GM12878 (cell line): ENCODE results near the gene SP1.

Source experiments
- BMI1 ChIP-seq: fragments of 450-650 bp; IDR thresholded peaks from 2 replicates; pipeline ENCODE4 v1.6.1; 2016; ENCODE audit warnings: mild to moderate bottlenecking, moderate library complexity, borderline replicate concordance
- CREB1 ChIP-seq: IDR thresholded peaks from 2 replicates; pipeline ENCODE4 v1.6.1; 2012; ENCODE audit warnings: low read depth, mild to moderate bottlenecking, inconsistent platforms
- NFYA ChIP-seq: IDR thresholded peaks from 2 replicates; pipeline ENCODE4 v1.6.1; 2011; ENCODE audit warnings: low read depth, mild to moderate bottlenecking, low read length, improper control_type of control experiment, borderline replicate concordance
- POLR2AphosphoS5 ChIP-seq: IDR thresholded peaks from 2 replicates; pipeline ENCODE4 v1.6.1; 2011; ENCODE audit warnings: mild to moderate bottlenecking, low read length, inconsistent platforms
- RAD21 ChIP-seq: IDR thresholded peaks from 2 replicates; pipeline ENCODE4 v1.6.1; 2011; ENCODE audit warnings: mild to moderate bottlenecking, low read depth, low read length, moderate library complexity; ENCODE audit not compliant: insufficient read depth
- RELA ChIP-seq: fragments of 450-650 bp; IDR thresholded peaks from 2 replicates; pipeline ENCODE4 v1.8.0; 2014; ENCODE audit warnings: borderline replicate concordance; ENCODE audit not compliant: partially characterized antibody
- RFX5 ChIP-seq: IDR thresholded peaks from 2 replicates; pipeline ENCODE4 v1.6.1; 2011; ENCODE audit warnings: low read depth, low read length, improper control_type of control experiment
- TCF12 ChIP-seq: IDR thresholded peaks from 2 replicates; pipeline ENCODE4 v1.6.1; 2011; ENCODE audit warnings: low read depth, mild to moderate bottlenecking, low read length
- YY1 ChIP-seq: IDR thresholded peaks from 2 replicates; pipeline ENCODE4 v1.6.1; 2011; ENCODE audit warnings: low read depth, mild to moderate bottlenecking, low read length
- TF ChIP-seq, protein P1 (sequence below): IDR thresholded peaks from 2 replicates; pipeline ENCODE4 v1.6.1; 2012; ENCODE audit warnings: mild to moderate bottlenecking, low read depth, low read length
- TF ChIP-seq, protein P2 (sequence below): IDR thresholded peaks from 2 replicates; pipeline ENCODE4 v1.6.1; 2011; ENCODE audit warnings: low read depth, low read length, improper control_type of control experiment, borderline replicate concordance
- TF ChIP-seq, protein P3 (sequence below), 3 experiments: IDR thresholded peaks in 2 of 3; conservative IDR thresholded peaks in 1 of 3; 2 replicates each; pipeline ENCODE4 v1.5.1; 2011; ENCODE audit warnings: low read depth in 3 of 3, low read length in 3 of 3, mild to moderate bottlenecking in 3 of 3, control low read depth in 2 of 3, moderate library complexity in 2 of 3, inconsistent platforms in 1 of 3, mixed read lengths in 1 of 3; ENCODE audit not compliant: control insufficient read depth in 2 of 3, insufficient read depth in 1 of 3; ENCODE audit errors: extremely low read depth in 1 of 3
- TF ChIP-seq, protein P4 (sequence below): IDR thresholded peaks from 2 replicates; pipeline ENCODE4 v1.6.1; 2011; ENCODE audit warnings: borderline replicate concordance, low read depth, mild to moderate bottlenecking, moderate library complexity, mixed read lengths, low read length; ENCODE audit not compliant: insufficient read depth; ENCODE audit errors: extremely low read length
- TF ChIP-seq, protein P5 (sequence below): fragments of 450-650 bp; IDR thresholded peaks from 2 replicates; pipeline ENCODE4 v1.6.1; 2018; ENCODE audit warnings: mild to moderate bottlenecking, low read depth, moderate library complexity; ENCODE audit not compliant: partially characterized antibody

DNA sequence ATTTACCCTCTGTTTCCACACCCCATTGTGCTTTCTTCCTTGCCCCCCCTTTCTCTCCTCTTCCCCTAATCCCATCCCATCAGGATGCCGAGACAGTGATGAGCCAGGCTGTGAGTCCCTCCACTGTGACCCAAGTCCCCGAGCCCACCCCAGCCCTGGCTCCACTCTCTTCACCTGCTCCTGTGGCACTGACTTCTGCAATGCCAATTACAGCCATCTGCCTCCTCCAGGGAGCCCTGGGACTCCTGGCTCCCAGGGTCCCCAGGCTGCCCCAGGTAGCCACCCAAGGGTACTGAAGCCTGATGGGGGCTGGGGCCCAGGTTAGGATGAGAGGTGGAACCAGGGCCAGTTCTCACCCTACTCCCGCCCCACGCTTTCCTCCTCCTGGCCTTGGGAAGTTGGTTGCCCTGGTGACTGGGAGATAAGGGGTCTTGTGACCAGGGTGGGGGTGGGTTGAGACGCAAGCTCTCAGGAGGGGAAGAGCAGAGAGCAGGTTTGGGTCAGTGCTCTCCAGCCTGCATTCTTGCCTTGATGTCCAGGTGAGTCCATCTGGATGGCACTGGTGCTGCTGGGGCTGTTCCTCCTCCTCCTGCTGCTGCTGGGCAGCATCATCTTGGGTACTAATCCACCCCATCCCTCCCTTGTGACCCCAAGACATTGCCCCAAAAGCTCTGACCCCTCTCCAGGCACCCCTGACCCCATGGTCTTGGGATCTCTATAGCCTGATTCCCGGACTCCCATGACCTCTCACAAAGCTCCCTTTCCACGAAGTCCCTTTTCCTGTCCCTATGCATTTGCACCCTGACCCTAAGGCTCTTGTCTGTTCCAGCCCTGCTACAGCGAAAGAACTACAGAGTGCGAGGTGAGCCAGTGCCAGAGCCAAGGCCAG is 44.9 kb downstream of the SP1 start:
- TF ChIP-seq CREB1 (no peak), YY1 (no peak), NFYA (no peak), RFX5 (no peak), POLR2AphosphoS5 (no peak), BMI1 (no peak), RAD21 (no peak), RELA (no peak), TCF12 (no peak)
- TF ChIP-seq, protein P1, sequence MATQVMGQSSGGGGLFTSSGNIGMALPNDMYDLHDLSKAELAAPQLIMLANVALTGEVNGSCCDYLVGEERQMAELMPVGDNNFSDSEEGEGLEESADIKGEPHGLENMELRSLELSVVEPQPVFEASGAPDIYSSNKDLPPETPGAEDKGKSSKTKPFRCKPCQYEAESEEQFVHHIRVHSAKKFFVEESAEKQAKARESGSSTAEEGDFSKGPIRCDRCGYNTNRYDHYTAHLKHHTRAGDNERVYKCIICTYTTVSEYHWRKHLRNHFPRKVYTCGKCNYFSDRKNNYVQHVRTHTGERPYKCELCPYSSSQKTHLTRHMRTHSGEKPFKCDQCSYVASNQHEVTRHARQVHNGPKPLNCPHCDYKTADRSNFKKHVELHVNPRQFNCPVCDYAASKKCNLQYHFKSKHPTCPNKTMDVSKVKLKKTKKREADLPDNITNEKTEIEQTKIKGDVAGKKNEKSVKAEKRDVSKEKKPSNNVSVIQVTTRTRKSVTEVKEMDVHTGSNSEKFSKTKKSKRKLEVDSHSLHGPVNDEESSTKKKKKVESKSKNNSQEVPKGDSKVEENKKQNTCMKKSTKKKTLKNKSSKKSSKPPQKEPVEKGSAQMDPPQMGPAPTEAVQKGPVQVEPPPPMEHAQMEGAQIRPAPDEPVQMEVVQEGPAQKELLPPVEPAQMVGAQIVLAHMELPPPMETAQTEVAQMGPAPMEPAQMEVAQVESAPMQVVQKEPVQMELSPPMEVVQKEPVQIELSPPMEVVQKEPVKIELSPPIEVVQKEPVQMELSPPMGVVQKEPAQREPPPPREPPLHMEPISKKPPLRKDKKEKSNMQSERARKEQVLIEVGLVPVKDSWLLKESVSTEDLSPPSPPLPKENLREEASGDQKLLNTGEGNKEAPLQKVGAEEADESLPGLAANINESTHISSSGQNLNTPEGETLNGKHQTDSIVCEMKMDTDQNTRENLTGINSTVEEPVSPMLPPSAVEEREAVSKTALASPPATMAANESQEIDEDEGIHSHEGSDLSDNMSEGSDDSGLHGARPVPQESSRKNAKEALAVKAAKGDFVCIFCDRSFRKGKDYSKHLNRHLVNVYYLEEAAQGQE: no peak
- TF ChIP-seq, protein P2, sequence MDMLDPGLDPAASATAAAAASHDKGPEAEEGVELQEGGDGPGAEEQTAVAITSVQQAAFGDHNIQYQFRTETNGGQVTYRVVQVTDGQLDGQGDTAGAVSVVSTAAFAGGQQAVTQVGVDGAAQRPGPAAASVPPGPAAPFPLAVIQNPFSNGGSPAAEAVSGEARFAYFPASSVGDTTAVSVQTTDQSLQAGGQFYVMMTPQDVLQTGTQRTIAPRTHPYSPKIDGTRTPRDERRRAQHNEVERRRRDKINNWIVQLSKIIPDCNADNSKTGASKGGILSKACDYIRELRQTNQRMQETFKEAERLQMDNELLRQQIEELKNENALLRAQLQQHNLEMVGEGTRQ: no peak
- TF ChIP-seq, protein P3, sequence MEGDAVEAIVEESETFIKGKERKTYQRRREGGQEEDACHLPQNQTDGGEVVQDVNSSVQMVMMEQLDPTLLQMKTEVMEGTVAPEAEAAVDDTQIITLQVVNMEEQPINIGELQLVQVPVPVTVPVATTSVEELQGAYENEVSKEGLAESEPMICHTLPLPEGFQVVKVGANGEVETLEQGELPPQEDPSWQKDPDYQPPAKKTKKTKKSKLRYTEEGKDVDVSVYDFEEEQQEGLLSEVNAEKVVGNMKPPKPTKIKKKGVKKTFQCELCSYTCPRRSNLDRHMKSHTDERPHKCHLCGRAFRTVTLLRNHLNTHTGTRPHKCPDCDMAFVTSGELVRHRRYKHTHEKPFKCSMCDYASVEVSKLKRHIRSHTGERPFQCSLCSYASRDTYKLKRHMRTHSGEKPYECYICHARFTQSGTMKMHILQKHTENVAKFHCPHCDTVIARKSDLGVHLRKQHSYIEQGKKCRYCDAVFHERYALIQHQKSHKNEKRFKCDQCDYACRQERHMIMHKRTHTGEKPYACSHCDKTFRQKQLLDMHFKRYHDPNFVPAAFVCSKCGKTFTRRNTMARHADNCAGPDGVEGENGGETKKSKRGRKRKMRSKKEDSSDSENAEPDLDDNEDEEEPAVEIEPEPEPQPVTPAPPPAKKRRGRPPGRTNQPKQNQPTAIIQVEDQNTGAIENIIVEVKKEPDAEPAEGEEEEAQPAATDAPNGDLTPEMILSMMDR (IDR thresholded peaks at IDR 0.05 in 2 of 3, conservative IDR thresholded peaks at IDR 0.05 in 1 of 3; ENCODE audit: control insufficient read depth in 2 of 3, extremely low read depth in 1 of 3, insufficient read depth in 1 of 3, low read depth in 3 of 3, low read length in 3 of 3): no peak
- TF ChIP-seq, protein P4, sequence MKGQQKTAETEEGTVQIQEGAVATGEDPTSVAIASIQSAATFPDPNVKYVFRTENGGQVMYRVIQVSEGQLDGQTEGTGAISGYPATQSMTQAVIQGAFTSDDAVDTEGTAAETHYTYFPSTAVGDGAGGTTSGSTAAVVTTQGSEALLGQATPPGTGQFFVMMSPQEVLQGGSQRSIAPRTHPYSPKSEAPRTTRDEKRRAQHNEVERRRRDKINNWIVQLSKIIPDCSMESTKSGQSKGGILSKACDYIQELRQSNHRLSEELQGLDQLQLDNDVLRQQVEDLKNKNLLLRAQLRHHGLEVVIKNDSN: no peak
- TF ChIP-seq, protein P5, sequence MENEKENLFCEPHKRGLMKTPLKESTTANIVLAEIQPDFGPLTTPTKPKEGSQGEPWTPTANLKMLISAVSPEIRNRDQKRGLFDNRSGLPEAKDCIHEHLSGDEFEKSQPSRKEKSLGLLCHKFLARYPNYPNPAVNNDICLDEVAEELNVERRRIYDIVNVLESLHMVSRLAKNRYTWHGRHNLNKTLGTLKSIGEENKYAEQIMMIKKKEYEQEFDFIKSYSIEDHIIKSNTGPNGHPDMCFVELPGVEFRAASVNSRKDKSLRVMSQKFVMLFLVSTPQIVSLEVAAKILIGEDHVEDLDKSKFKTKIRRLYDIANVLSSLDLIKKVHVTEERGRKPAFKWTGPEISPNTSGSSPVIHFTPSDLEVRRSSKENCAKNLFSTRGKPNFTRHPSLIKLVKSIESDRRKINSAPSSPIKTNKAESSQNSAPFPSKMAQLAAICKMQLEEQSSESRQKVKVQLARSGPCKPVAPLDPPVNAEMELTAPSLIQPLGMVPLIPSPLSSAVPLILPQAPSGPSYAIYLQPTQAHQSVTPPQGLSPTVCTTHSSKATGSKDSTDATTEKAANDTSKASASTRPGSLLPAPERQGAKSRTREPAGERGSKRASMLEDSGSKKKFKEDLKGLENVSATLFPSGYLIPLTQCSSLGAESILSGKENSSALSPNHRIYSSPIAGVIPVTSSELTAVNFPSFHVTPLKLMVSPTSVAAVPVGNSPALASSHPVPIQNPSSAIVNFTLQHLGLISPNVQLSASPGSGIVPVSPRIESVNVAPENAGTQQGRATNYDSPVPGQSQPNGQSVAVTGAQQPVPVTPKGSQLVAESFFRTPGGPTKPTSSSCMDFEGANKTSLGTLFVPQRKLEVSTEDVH: no peak
